HEK293 (cell line): ENCODE measurements around the gene TMCC1.

ENCODE experiments used
- CTCF ChIA-PET: fragments of 350-600 bp; formaldehyde crosslinking; extraction: SDS; loops from one replicate; lab custom pipeline; 2021; ENCODE audit warnings: antibody characterized with exemption; lab: Yijun Ruan, JAX
- POLR2A ChIA-PET: fragments of 300-600 bp; formaldehyde crosslinking; extraction: SDS; loops from one replicate; lab custom pipeline; 2020; ENCODE audit warnings: antibody characterized with exemption, inconsistent platforms; lab: Yijun Ruan, JAX
- H3K27ac ChIP-seq: fragments of 200-500 bp; sonication (Bioruptor generic); 2 replicates; pipeline ENCODE4 v1.5.1; 2014; ENCODE audit warnings: low read depth, low read length, control low read depth, inconsistent platforms; ENCODE audit errors: extremely low read depth
- H3K36me3 ChIP-seq, 2 experiments: fragments of 200-500 bp in 1 of 2; sonication (Bioruptor generic) in 1 of 2; 1 replicate in 1 of 2; 2 replicates in 1 of 2; pipeline ENCODE4 v1.5.1; 2014 to 2017; ENCODE audit warnings: inconsistent platforms in 2 of 2, low read length in 2 of 2; ENCODE audit not compliant: control insufficient read depth in 2 of 2, insufficient read depth in 1 of 2
- H3K4me1 ChIP-seq: fragments of 200-500 bp; sonication (Bioruptor generic); 2 replicates; pipeline ENCODE4 v1.5.1; 2014; ENCODE audit warnings: mild to moderate bottlenecking, low read length, inconsistent platforms; ENCODE audit not compliant: control insufficient read depth, insufficient read depth
- H3K4me3 ChIP-seq: 2 replicates; pipeline ENCODE4 v1.5.1; 2011; ENCODE audit warnings: low read depth, mild to moderate bottlenecking, control low read depth, low read length, moderate library complexity
- H3K9me3 ChIP-seq: fragments of 200-500 bp; sonication (Bioruptor generic); 2 replicates; pipeline ENCODE4 v1.5.1; 2014; ENCODE audit warnings: low read depth, low read length, inconsistent platforms; ENCODE audit not compliant: control insufficient read depth, insufficient read depth
- GLI2 ChIP-seq: fragments of 450-650 bp; formaldehyde crosslinking; IDR thresholded peaks from 2 replicates; pipeline ENCODE4; 2017; ENCODE audit warnings: missing biosample characterization, missing genetic modification characterization, low read depth, borderline replicate concordance
- KLF10 ChIP-seq: fragments of 450-650 bp; IDR thresholded peaks from 2 replicates; pipeline ENCODE4 v1.5.1; 2018; ENCODE audit warnings: missing biosample characterization, mild to moderate bottlenecking, missing genetic modification characterization
- KLF8 ChIP-seq: fragments of 450-650 bp; formaldehyde crosslinking; IDR thresholded peaks from 2 replicates; pipeline ENCODE4 v1.5.1; 2016; ENCODE audit warnings: missing biosample characterization, missing genetic modification characterization
- OVOL3 ChIP-seq: fragments of 450-650 bp; formaldehyde crosslinking; IDR thresholded peaks from 2 replicates; pipeline ENCODE4 v1.5.1; 2016; ENCODE audit warnings: missing biosample characterization, missing genetic modification characterization
- PRDM1 ChIP-seq: fragments of 450-650 bp; formaldehyde crosslinking; IDR thresholded peaks from 2 replicates; pipeline ENCODE4; 2016; ENCODE audit warnings: missing biosample characterization, missing genetic modification characterization
- SCRT1 ChIP-seq: fragments of 450-650 bp; formaldehyde crosslinking; IDR thresholded peaks from 2 replicates; pipeline ENCODE4 v1.5.1; 2016; ENCODE audit warnings: missing biosample characterization, missing genetic modification characterization, borderline replicate concordance
- SCRT2 ChIP-seq: fragments of 450-650 bp; formaldehyde crosslinking; IDR thresholded peaks from 2 replicates; pipeline ENCODE4 v1.5.1; 2016; ENCODE audit warnings: missing biosample characterization, missing genetic modification characterization
- WT1 ChIP-seq: fragments of 450-650 bp; formaldehyde crosslinking; IDR thresholded peaks from 2 replicates; pipeline ENCODE4 v1.5.1; 2016; ENCODE audit warnings: missing biosample characterization, missing genetic modification characterization
- YY2 ChIP-seq: fragments of 450-650 bp; formaldehyde crosslinking; IDR thresholded peaks from 2 replicates; pipeline ENCODE4 v1.5.1; 2016; ENCODE audit warnings: missing biosample characterization, missing genetic modification characterization
- ZBTB48 ChIP-seq: fragments of 450-650 bp; formaldehyde crosslinking; IDR thresholded peaks from 2 replicates; pipeline ENCODE4 v1.5.1; 2016; ENCODE audit warnings: missing biosample characterization, missing genetic modification characterization
- ZFP41 ChIP-seq: fragments of 450-650 bp; formaldehyde crosslinking; IDR thresholded peaks from 2 replicates; pipeline ENCODE4 v1.5.1; 2016; ENCODE audit warnings: missing biosample characterization, missing genetic modification characterization, borderline replicate concordance
- ZNF121 ChIP-seq: fragments of 450-650 bp; formaldehyde crosslinking; IDR thresholded peaks from 2 replicates; pipeline ENCODE4 v1.5.1; 2016; ENCODE audit warnings: missing biosample characterization, missing genetic modification characterization
- ZNF132 ChIP-seq: fragments of 450-650 bp; formaldehyde crosslinking; IDR thresholded peaks from 2 replicates; pipeline ENCODE4 v1.5.1; 2017; ENCODE audit warnings: missing biosample characterization, missing genetic modification characterization, borderline replicate concordance
- ZNF174 ChIP-seq: fragments of 450-650 bp; formaldehyde crosslinking; IDR thresholded peaks from 2 replicates; pipeline ENCODE4 v1.5.0; 2017; ENCODE audit warnings: missing biosample characterization, mild to moderate bottlenecking, missing genetic modification characterization
- ZNF211 ChIP-seq: fragments of 450-650 bp; formaldehyde crosslinking; IDR thresholded peaks from 2 replicates; pipeline ENCODE4 v1.5.1; 2016; ENCODE audit warnings: low read depth, missing biosample characterization, missing genetic modification characterization
- ZNF274 ChIP-seq, 2 experiments: fragments of 200-500 bp in 1 of 2; fragments of 450-650 bp in 1 of 2; sonication (Bioruptor generic) in 1 of 2; formaldehyde crosslinking in 1 of 2; IDR thresholded peaks; 2 replicates each; pipeline versions ENCODE4 v1.5.1 to v1.6.1; 2014 to 2016; ENCODE audit warnings: borderline replicate concordance in 1 of 2, inconsistent platforms in 1 of 2, low read length in 1 of 2, missing biosample characterization in 1 of 2, missing genetic modification characterization in 1 of 2
- ZNF341 ChIP-seq: fragments of 450-650 bp; formaldehyde crosslinking; IDR thresholded peaks from 2 replicates; pipeline ENCODE4; 2016; ENCODE audit warnings: low read depth, missing biosample characterization, missing genetic modification characterization
- ZNF433 ChIP-seq: fragments of 450-650 bp; formaldehyde crosslinking; IDR thresholded peaks from 2 replicates; pipeline ENCODE4 v1.5.1; 2016; ENCODE audit warnings: missing biosample characterization, missing genetic modification characterization, low read depth
- ZNF473 ChIP-seq: fragments of 450-650 bp; formaldehyde crosslinking; IDR thresholded peaks from 2 replicates; pipeline ENCODE4 v1.5.1; 2017; ENCODE audit warnings: missing biosample characterization, missing genetic modification characterization
- ZNF501 ChIP-seq: fragments of 450-650 bp; formaldehyde crosslinking; IDR thresholded peaks from 2 replicates; pipeline ENCODE4 v1.5.1; 2016; ENCODE audit warnings: missing biosample characterization, missing genetic modification characterization
- ZNF549 ChIP-seq: fragments of 450-650 bp; IDR thresholded peaks from 2 replicates; pipeline ENCODE4 v1.5.1; 2018; ENCODE audit warnings: missing biosample characterization, missing genetic modification characterization, mild to moderate bottlenecking, inconsistent platforms, moderate library complexity
- ZNF558 ChIP-seq: fragments of 450-650 bp; formaldehyde crosslinking; IDR thresholded peaks from 2 replicates; pipeline ENCODE4 v1.5.1; 2016; ENCODE audit warnings: missing biosample characterization, missing genetic modification characterization
- ZNF560 ChIP-seq: fragments of 450-650 bp; formaldehyde crosslinking; IDR thresholded peaks from 2 replicates; pipeline ENCODE4 v1.5.1; 2017; ENCODE audit warnings: missing biosample characterization, missing genetic modification characterization, borderline replicate concordance
- ZNF596 ChIP-seq: fragments of 450-650 bp; IDR thresholded peaks from 2 replicates; pipeline ENCODE4 v1.5.0; 2018; ENCODE audit warnings: missing biosample characterization, mild to moderate bottlenecking, missing genetic modification characterization, moderate library complexity
- ZNF623 ChIP-seq: fragments of 450-650 bp; formaldehyde crosslinking; IDR thresholded peaks from 2 replicates; pipeline ENCODE4 v1.5.1; 2016; ENCODE audit warnings: missing biosample characterization, missing genetic modification characterization
- ZNF658 ChIP-seq: fragments of 450-650 bp; formaldehyde crosslinking; IDR thresholded peaks from 2 replicates; pipeline ENCODE4; 2016; ENCODE audit warnings: missing biosample characterization, missing genetic modification characterization
- ZNF660 ChIP-seq: fragments of 450-650 bp; IDR thresholded peaks from 2 replicates; pipeline ENCODE4 v1.5.1; 2018; ENCODE audit warnings: missing biosample characterization, mild to moderate bottlenecking, missing genetic modification characterization
- ZNF785 ChIP-seq: fragments of 450-650 bp; formaldehyde crosslinking; IDR thresholded peaks from 2 replicates; pipeline ENCODE4 v1.5.1; 2016; ENCODE audit warnings: missing biosample characterization, missing genetic modification characterization
- ZSCAN30 ChIP-seq: fragments of 450-650 bp; IDR thresholded peaks from 2 replicates; pipeline ENCODE4 v1.5.1; 2018; ENCODE audit warnings: missing biosample characterization, mild to moderate bottlenecking, missing genetic modification characterization, moderate library complexity
- TF ChIP-seq, protein P1 (sequence below): fragments of 450-650 bp; formaldehyde crosslinking; IDR thresholded peaks from 2 replicates; pipeline ENCODE4 v1.5.1; 2016; ENCODE audit warnings: missing biosample characterization, missing genetic modification characterization
- TF ChIP-seq, protein P2 (sequence below): fragments of 450-650 bp; formaldehyde crosslinking; IDR thresholded peaks from 2 replicates; pipeline ENCODE4 v1.5.1; 2016; ENCODE audit warnings: missing biosample characterization, missing genetic modification characterization, borderline replicate concordance
- TF ChIP-seq, protein P3 (sequence below): fragments of 450-650 bp; formaldehyde crosslinking; IDR thresholded peaks from 2 replicates; pipeline ENCODE4 v1.5.1; 2016; ENCODE audit warnings: missing biosample characterization, missing genetic modification characterization

TMCC1 gene

DNA sequence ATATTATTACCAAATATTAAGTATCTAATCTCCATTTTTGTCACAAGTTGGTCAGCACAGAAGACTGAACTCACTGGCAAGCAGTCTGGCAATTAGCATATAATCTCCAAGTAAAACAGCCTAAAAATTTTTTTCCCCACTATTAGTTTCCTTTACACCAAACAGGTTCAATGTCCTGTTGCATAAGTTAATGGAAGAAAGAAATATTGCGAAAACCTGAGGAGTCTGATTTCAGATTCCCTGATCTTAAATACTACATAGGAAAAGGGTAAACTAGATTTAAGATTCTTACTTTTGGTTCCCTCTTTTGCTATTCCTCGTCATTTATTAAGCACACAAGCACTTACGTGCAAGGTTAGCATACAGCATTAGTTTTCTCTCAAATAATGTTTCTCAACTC lies 153.9 kb downstream of the TMCC1 start:
- ChIA-PET CTCF (interaction anchor here (0.6 kb wide), 1 partner anchor 70 kb away, joined by 4 read pairs; no protein-coding TSS in a partner anchor), POLR2A (no interaction called here)
- no peak overlapping the region for H3K4me3 ChIP-seq
- H3K4me1 ChIP-seq: no peaks in the 10 kb centered on the region
- H3K36me3 ChIP-seq: no peaks in the 10 kb centered on the region; a peak in 1 of 3 replicates
- H3K9me3 ChIP-seq: no peaks in the 10 kb centered on the region
- H3K27ac ChIP-seq: no peak overlapping the region
- TF ChIP-seq OVOL3 (tag by site-specific recombination) (no peak), ZNF132 (tag by site-specific recombination) (no peak), WT1 (tag by site-specific recombination) (no peak), ZNF623 (tag by site-specific recombination) (no peak), ZNF433 (no peak), PRDM1 (tag by site-specific recombination) (no peak), KLF10 (tag by site-specific recombination) (no peak), ZNF596 (tag by site-specific recombination) (no peak), ZNF549 (no peak), ZSCAN30 (tag by site-specific recombination) (no peak), ZNF174 (no peak), ZNF501 (no peak), SCRT2 (tag by site-specific recombination) (no peak), ZNF341 (tag by site-specific recombination) (no peak), ZNF658 (tag by site-specific recombination) (no peak), ZNF558 (tag by site-specific recombination) (no peak)
- TF ChIP-seq, protein P1, sequence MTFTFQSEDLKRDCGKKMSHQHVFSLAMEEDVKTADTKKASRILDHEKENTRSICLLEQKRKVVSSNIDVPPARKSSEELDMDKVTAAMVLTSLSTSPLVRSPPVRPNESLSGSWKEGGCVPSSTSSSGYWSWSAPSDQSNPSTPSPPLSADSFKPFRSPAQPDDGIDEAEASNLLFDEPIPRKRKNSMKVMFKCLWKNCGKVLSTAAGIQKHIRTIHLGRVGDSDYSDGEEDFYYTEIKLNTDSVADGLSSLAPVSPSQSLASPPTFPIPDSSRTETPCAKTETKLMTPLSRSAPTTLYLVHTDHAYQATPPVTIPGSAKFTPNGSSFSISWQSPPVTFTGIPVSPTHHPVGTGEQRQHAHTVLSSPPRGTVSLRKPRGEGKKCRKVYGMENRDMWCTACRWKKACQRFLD (tag by site-specific recombination): no peak

DNA sequence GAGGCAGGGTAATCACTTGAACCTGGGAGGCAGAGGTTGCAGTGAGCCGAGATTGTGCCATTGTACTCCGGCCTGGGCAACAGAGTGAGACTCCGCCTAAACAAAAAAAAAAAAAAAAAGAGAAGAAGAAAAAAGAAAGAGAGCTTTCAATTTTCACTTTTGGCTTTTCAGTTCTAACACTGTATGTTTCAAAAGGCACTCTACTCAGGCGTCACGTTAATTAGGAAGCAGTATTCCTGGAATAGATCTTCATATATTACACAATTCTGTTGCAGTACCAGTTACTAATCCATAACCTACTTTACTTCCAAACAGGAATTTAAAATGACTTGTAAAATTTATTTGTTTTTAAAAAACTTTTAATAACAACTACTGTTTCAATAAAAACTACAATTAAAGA lies 155.3 kb downstream of the TMCC1 start:
- CTCF ChIA-PET: no interaction called here
- Histone ChIP-seq H3K27ac (no peak overlapping the region), H3K36me3 (no peaks in the 10 kb centered on the region; a peak in 1 of 3 replicates), H3K4me3 (no peak overlapping the region), H3K4me1 (no peaks in the 10 kb centered on the region), H3K9me3 (no peaks in the 10 kb centered on the region)
- POLR2A ChIA-PET: no interaction called here
- TF ChIP-seq ZNF121 (tag by site-specific recombination) (no peak), ZNF341 (tag by site-specific recombination) (no peak), GLI2 (tag by site-specific recombination) (no peak), ZNF560 (no peak), SCRT1 (tag by site-specific recombination) (no peak)
- TF ChIP-seq, protein P2, sequence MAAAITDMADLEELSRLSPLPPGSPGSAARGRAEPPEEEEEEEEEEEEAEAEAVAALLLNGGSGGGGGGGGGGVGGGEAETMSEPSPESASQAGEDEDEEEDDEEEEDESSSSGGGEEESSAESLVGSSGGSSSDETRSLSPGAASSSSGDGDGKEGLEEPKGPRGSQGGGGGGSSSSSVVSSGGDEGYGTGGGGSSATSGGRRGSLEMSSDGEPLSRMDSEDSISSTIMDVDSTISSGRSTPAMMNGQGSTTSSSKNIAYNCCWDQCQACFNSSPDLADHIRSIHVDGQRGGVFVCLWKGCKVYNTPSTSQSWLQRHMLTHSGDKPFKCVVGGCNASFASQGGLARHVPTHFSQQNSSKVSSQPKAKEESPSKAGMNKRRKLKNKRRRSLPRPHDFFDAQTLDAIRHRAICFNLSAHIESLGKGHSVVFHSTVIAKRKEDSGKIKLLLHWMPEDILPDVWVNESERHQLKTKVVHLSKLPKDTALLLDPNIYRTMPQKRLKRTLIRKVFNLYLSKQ (tag by site-specific recombination): no peak

DNA sequence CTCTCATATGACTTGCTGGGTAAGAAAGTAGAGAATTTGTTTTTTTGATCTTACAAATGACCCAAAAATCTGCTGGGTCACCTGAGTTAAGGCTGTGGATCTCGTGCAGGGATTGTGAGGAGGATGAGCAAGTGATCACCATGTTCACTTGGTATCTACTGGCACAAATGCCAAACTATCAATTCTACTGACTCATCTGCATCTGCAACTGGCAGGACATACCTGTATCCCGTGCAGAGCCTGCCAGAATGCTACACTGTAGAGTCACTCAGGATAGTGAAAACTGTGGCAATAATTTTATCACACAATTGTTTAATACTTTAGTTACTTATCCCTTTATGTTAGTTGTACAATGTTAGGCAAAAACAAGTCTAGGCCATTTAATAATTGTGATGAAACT lies 157.4 kb downstream of the TMCC1 start:
- no peaks in the 10 kb centered on the region for H3K4me1 ChIP-seq
- POLR2A ChIA-PET: no interaction called here
- no peaks in the 10 kb centered on the region for H3K9me3 ChIP-seq
- H3K27ac ChIP-seq: no peak overlapping the region
- CTCF ChIA-PET: no interaction called here
- no peaks in the 10 kb centered on the region; a peak in 1 of 3 replicates for H3K36me3 ChIP-seq
- H3K4me3 ChIP-seq: no peak overlapping the region
- TF ChIP-seq ZFP41 (tag by site-specific recombination) (no peak), ZBTB48 (tag by site-specific recombination) (no peak), ZNF501 (no peak), KLF8 (tag by site-specific recombination) (no peak), ZNF785 (tag by site-specific recombination) (no peak), ZNF274 (IDR thresholded peaks at IDR 0.05; ENCODE audit: low read length) (no peak), ZNF274 (tag by site-specific recombination; IDR thresholded peaks at IDR 0.05; ENCODE audit: borderline replicate concordance) (no peak), ZNF211 (tag by site-specific recombination) (no peak), ZNF660 (tag by site-specific recombination) (no peak), YY2 (tag by site-specific recombination) (no peak), ZNF549 (no peak), ZNF473 (tag by site-specific recombination) (no peak)
- TF ChIP-seq, protein P3, sequence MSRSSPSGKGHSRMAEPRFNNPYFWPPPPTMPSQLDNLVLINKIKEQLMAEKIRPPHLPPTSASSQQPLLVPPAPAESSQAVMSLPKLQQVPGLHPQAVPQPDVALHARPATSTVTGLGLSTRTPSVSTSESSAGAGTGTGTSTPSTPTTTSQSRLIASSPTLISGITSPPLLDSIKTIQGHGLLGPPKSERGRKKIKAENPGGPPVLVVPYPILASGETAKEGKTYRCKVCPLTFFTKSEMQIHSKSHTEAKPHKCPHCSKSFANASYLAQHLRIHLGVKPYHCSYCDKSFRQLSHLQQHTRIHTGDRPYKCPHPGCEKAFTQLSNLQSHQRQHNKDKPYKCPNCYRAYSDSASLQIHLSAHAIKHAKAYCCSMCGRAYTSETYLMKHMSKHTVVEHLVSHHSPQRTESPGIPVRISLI (tag by site-specific recombination): no peak
